Right renal cortex interstitium (tissue), 3 donors: ENCODE measurements around the gene OSBPL2. TPM values are rescaled to one million over a fixed set of nuclear protein-coding genes. Genes with fewer than 3 reads are reported as not detected.
A peak's percentile ranks its signal among the peaks of the same experiment; 100 is the strongest.

Source experiments
- DNase-seq, 3 donors: peaks; one replicate each; pipeline ENCODE4 v3.0.0-alpha.2; 2013; ENCODE audit warnings: low read depth in 3 of 3, low spot score in 2 of 3
- polyA plus RNA-seq, 3 donors: library from polyadenylated mRNA; unstranded; fragments of 120-200 nt; gene quantifications; one replicate each; pipeline ENCODE4 v1.2.1, GENCODE V29; 2013; ENCODE audit not compliant: insufficient read length in 3 of 3

The OSBPL2 gene
- 10 to 100 TPM; 27.8 to 31.3 (median 30.4) TPM for polyA plus RNA-seq

DNA sequence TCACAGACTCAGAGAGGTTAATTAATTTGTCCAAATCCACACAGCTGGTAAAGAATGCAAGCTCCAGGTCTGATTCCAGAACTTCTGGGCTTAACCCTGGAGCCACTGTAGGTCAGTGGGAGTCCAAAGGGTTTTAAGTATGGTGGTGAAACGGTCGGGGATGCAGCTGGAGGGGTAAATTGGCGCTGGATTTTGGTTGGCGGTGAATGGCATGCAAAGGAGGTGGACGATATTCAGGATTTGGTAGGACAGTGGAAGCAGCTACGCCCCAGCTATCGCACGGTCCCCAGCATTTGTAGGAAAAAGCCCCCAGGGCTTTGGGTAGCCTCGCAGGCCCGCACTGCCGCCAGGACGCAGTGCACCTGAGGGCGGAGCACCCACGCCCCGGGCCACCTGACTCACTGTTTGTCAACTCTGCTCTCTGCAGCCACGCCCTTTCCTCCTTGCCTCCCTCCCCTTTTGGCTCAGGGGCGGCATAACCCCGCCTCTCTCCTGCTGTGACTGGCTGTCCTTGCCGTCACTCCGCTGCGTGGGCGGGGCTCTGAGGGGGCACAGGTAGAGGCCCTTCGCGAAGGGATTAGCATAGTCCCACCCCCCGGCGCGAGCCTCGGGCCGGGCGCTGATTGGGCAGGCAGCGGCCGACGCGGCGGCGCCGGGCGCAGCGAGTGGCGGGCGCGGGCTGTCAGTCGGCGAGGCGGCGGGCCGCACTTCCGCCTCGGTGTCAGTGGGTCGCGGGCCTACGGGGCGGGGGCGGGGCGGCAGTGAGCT lies at the start of gene OSBPL2:
TSS of gene OSBPL2 (plus strand) at position 721 of the 768 bp plus-strand sequence. CDS start 17,664 bp downstream, outside the sequence.
- peak; percentile 93 to 94 (median 94) for DNase-seq

DNA sequence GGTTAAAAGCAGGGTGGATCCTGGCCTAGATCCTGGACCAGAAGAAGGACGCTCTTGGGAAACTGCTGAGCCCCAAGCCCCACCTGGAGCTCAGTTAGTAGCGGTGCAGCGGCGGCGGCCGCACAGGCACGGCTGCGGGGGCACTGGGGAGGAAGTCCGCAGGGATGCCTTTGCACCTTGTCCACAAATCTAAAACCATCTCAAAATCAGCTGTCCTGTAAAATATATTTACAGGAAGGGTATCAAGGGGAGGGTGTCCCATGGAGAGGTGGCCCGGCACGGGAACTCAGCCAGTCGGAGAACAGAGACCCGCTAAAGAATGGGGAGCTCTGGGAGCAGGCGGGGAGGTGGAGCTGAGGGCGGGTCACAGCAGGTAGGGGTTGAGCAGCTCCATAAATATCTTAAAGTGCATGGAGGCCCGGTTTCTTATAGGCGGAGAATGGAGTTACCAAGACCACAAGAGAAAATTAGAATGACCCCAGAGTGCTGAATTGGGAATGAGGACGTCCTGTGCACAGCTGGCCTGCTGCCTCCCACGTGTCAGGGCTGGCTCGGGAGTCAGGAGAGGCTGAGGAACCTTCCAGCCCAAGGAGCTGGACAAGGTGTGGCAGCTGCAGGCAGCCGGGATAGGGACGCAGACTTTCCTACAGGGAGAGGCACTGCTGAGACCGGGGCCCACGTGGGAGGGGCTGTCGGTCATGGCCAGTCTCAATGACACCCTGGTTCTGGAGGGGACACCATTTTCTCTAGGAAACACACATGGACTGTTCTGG lies 47.5 kb upstream of the OSBPL2 start:
- DNase-seq = no peak

DNA sequence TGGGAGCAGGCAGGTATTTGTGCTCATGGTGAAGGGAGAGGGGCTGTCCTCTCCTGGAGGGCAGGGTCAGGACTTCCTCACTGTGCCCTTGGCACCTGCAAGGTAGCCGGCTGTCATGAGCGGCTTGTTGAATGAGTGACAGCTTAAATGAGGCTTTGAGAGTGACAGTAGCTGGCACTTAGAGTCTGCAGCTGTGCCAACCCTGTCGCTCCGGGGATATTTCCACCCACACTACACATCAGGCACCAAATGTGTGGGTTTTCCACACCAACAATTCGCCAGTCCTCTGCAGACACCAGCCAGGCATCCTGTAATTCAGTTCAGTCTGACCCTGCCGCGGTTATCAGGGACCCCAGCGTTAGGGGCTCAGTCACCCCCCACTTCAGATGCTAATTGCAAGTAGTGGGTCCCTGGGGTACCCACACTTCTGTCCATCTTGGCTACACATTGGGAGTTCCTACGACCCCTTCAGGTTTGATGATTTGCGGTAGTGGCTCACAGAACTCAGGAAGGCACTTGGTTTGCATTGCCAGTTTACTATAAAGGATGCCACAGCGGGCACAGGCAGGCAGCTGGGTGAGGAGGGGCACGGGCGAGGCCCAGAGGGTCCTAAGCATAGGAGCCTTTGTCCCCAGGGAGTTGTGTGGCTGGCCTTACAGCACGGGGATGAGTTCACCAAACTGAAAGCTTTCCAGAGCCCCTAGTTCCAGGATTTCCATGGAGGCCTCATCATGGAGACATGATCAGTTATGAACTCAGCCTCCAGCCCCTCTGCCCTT lies 46.4 kb upstream of the OSBPL2 start:
- no peak for DNase-seq

DNA sequence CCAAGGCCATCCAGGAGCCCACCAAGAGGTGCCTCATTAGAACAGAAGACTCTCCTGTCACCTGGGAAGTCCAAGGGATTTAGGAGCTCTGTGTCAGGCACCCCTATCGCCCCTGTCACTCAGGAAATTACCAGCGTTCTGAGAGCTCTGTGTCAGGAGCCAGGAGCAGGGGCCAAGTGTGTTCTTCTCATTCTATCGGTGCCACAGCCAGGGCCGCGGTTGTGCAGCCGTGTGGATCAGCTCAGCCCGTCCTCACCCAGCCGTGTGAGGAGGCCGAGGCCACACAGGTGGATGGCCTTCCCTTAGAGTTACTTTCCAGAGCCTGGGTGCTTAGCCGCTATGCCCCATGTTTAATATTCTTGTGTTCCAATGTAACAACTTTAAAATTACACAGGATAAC lies 45.7 kb upstream of the OSBPL2 start:
- no peak for DNase-seq

DNA sequence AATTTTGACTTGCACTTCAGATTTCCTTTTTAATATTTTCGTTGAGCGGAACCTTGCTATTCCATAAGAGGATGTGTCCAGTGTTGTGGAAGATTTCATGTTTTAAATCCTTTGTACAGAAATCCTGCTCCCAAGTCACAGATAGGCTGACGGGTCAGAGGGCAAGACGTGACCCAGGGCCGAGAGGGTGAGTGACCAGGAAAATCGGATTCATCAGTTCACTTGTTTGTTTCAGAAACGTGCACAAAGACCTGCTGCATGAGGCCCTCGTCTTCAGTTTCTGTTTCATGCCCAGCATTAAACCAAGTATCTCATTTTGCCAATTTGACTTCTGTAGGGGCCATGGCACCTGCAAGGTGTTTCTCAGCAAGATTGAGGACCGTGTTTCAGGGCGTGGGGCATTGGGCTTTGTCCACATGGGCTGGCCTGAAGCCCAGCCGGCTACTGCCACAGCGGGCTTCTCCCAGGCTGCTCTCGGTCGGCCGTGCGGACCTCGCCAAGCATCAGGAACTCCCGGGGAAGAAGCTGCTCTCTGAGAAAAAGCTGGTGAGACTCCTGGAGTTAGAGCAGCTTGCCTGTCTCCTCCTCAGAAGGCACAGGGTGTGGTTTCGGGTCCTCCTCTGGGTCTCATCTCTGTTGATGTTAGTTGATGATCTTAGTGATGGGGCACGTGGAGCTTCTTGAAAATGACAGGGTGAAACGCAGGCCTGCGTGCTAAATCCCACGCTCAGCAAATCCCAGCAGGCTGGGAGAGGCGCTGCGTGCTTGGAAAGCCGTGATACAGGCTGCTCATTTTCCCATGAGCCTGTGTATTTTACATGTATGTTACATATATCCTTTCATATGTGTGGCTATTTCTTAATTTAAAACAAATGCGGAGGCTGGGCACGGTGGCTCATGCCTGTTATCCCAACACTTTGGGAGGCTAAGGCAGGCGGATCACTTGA lies 45.0 kb upstream of the OSBPL2 start:
- DNase-seq = no peak

DNA sequence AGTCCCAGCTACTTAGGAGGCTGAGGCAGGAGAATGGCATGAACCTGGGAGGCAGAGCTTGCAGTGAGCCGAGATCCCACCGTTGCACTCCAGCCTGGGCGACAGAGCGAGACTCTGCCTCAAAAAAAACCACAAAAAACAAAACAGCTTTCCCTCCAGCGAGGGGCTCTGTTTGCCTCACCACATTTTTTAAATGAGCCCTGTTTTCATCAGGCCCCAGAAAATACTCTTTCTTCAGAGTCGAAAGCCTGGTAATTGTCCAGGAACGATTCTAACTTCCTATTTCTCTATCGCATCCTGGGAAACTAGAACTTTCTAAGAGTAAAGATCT lies 43.3 kb upstream of the OSBPL2 start:
- no peak for DNase-seq

DNA sequence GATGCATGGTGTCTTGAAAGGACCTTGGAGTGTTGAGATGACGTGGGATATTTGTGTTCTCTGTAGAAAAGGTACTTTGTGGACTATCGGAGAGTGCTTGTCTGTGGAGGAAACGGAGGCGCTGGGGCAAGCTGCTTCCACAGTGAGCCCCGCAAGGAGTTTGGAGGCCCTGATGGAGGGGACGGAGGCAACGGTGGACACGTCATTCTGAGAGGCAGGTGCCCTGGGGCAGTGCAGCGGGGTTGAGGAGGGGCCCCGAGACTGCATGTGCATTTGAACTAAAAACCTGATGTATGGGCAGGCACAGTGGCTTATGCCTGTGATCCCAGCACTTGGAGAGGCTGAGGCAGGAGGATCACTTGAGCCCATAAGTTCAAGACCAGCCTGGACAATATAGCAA lies 42.6 kb upstream of the OSBPL2 start:
- no peak for DNase-seq

DNA sequence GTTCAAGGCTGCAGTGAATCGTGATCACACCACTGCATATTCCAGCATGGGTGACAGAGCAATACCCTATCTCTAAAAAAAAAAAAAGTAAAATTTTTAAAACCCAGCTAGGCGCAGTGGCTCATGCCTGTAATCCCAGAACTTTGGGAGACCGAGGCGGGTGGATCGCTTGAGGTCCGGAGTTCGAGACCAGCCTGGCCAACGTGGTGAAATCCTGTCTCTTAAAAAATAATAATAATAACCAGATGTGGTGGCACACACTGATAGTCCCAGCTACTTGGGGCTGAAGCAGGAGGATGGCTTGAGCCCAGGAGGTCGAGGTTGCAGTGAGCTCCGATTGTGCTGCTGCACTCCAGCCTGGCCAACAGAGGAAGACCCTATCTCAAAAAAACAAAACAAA lies 42.0 kb upstream of the OSBPL2 start:
- DNase-seq = no peak

DNA sequence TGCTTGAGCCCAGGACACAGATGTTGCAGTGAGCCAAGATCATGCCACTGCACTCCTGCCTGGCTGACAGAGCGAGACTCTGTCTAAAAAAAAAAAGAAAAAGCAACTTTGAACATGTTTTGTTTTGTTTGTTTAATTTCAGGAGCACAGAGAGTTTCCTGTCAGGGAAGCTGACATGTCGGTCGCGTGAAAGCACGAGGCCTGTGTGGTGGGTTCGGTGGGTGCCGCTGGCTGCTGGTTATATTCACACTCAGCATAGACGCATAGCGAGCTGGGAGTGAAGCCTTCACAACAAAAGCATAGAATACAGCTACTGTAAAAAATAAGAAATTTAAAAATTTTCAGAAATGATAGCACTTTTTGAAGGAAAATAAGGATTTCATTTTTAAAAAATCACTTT lies 41.0 kb upstream of the OSBPL2 start:
- DNase-seq = no peak

DNA sequence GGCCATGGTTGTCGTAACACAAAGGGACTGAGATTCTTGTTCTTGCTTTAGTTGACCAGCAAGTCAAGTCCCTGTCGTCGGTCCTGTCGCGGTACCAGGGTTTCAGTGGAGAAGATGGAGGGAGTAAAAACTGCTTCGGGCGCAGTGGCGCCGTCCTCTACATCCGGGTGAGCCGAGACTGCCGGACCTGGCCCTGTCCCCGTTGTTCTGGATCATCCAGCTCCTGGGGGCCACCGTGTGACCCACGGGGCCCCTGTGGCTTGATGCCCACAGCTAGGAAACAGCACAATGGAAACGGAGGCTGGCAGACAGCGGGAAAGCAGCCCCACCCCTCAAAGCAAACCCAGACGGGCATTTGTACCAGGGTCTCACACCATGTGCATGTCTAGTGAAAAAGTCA lies 40.5 kb upstream of the OSBPL2 start:
- DNase-seq = no peak

DNA sequence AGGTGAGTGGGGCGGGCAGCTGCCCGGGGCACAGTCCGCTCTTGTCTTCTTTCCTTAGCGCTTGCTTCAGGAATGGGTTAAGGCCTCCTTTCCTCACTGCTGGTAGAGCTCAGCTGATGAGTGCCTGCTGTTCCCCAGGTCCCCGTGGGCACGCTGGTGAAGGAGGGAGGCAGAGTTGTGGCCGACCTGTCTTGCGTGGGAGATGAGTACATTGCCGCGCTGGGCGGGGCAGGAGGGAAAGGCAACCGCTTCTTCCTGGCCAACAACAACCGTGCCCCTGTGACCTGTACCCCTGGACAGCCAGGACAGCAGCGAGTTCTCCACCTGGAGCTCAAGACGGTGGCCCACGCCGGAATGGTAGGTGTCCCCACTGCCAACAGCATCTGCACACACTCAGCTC lies 39.8 kb upstream of the OSBPL2 start:
- DNase-seq = no peak

DNA sequence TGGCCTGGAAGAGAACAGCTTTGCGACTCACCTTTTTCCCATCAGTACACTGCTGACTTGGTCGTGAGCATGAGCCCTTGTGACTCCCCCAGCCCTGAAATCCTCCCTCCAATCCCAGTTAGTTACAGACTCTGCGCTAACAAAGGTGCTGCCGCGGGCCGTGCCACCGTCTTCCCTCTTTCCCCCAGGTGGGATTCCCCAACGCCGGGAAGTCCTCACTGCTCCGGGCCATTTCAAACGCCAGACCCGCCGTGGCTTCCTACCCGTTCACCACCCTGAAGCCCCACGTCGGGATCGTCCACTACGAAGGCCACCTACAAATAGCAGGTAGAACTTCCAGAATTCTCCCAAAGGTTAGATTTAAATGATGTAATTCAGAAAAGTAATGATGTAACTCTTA lies 39.4 kb upstream of the OSBPL2 start:
- no peak for DNase-seq

DNA sequence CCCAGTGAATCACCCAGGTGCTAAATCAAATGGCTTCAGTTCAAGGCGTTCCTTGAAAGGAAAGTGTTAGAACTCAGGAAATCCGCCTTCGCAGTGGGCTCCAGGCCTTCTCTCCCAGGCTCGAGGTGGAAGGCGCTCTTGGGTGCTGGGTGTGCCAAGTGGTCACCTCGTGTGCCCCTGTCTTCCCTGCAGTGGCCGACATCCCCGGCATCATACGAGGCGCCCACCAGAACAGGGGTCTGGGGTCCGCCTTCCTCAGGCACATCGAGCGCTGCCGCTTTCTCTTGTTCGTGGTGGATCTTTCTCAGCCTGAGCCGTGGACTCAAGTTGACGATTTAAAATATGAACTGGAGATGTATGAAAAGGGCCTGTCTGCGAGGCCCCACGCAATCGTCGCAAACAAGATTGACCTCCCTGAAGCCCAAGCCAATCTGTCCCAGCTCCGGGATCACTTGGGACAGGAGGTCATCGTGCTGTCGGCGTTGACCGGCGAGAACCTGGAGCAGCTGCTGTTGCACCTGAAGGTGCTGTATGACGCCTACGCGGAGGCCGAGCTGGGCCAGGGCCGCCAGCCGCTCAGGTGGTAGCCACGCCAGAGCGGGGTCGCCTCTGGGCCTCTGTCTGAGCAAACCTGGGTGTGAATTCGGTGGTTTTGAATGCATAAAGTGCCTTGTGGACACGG lies 37.7 kb upstream of the OSBPL2 start:
- DNase-seq = no peak

DNA sequence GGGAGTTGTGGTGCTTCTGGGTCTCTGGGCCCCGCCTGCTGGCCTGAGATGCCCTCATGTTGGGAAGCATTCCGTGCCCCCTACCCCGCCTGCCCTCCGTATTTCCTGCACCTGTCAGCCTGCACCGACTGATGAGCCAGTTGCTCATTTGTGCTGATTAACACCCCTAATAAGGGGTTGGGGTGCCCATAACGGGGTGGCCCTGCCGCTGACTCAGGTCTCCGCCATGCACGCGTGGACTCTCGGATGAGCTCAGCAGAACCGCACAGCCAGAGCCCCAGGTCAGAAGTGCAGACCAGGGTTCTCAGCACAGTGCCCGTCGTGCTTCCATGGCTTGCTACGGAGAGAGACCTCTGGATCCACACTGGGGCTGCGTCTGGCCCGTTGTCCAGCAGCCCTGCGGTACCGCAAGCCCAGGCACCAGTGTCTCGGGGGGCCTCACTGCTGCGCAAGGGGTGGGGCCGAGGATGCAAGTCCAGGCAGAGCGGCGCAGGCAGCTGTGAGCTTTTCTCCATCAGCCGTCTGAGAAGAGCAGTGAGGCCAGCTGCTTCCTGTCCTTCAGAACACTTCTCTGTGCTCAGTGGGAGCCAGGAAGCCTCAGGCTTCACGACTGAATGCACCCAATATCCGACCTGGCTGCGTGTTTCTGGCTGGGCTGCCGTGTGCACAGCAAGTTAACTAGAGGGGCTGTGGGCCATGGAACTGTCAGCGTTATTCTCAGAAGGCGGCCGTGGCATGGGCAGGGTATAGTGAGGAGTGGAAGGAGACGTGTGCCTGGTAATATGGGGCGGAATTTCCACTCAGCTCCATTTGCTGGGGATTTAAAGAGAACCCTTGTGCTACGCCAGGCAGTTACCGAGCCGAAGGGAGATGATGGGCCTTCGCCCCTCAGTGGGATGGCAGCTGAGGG lies 36.9 kb upstream of the OSBPL2 start:
- DNase-seq = no peak

DNA sequence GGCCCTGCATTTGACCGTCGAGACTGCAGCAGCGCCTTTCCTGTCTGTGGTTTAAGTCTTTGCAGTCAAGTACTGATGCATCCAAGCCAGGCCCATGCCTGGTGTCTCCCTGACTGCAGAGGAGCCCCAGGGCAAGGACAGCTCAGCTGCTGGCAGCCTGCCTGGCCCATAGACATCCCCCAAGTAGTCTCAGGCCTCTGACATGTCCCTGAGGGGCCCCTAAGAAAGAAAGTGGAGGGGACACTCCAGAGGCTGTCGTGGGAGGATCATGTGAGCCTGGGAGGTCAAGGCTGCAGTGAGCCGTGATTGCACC lies 36.3 kb upstream of the OSBPL2 start:
- DNase-seq = no peak

DNA sequence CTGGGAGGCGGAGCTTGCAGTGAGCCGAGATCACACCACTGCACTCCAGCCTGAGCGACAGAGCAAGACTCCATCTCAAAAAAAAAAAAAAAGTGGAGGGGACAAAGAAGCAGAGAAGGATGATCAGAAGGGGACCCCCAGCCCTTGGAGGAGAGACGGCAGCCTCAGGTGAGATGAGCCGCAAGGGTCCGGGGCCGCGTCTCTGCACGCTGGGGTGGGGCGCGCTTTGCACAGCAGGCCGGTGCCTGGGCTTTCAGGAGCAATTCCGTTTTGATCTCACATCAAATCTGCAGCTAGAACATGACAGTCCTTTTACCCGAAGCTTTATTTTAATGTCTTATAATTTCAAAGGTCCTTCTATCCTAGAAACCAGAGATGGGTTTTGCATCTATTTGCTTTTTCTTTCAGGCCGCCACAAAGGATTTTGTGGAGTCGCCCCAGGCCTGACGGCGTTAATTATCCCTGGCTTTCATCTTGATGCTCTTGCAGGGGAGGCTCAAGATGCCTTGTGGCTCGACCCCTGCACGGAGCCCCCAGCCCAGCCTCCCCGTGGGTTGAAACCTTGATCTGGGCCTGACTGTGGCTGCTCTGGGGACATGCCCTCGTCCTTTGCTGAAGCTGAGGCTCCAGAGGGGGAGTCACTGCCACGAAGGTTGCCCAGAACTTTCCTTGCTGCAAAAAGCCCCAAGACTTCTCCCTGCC lies 35.5 kb upstream of the OSBPL2 start:
- no peak for DNase-seq

DNA sequence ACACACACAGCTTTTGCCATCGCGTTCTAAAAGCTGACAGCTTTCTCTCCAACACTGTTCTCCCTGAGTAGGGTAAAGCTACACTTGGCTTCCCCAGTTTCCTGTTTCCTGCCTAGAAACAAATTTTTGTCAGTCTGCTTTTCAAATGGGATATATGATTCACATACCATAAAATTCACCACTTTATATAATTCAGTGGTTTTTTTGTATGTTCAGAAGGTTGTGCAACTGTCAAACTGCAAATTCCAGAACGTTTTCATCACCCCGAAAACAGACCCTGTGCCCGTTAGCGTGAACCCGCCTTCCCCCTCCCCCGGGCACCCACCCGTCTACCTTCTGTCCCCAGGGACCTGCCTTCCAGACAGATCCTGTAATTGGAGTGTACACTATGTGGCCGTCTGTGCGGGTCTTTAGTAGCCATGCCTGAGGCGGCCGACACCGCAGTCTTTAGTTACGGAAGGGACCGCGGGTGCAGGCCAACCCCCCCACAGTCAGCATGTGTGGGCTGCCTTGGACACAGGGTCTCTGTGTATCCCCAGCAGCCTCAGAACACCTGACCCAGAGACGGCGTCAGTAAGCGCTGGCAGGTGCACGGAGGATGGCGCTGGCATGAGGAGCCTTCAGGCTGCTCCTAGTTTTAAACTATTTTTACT lies 34.8 kb upstream of the OSBPL2 start:
- DNase-seq = no peak
